Measurements from ENCODE around the gene TNIP1. TPM values are rescaled to one million over a fixed set of nuclear protein-coding genes. Genes with fewer than 3 reads are reported as not detected.

The TNIP1 gene
- total RNA-seq, 1 donor from 2014 or later: 114 TPM

- DNase-seq (ENCODE audit: missing footprints) (no peak), ATAC-seq (no peak)
- intact Hi-C loops (cut with DNase I): no loop called here
Measured at GRCh38 chr5:151019331-151019730, 61.5 kb downstream of the TNIP1 start.

- intact Hi-C loops (cut with DNase I): no loop called here
- DNase-seq (ENCODE audit: missing footprints) (no peak), ATAC-seq (no peak)
Measured at GRCh38 chr5:151018846-151019245, 62.0 kb downstream of the TNIP1 start.

- intact Hi-C loops (cut with DNase I): no loop called here
- no peak for ATAC-seq
- no peak for DNase-seq (ENCODE audit: missing footprints)
Measured at GRCh38 chr5:151017897-151018296, 62.9 kb downstream of the TNIP1 start.

- DNase-seq (ENCODE audit: missing footprints) (peak; percentile 80), ATAC-seq (peak; percentile 15)
- intact Hi-C loops (cut with DNase I): no loop called here
Measured at GRCh38 chr5:151016700-151017099, 64.1 kb downstream of the TNIP1 start.

- intact Hi-C loops (cut with DNase I): no loop called here
- no peak for ATAC-seq
Measured at GRCh38 chr5:151015974-151016587, 64.8 kb downstream of the TNIP1 start.

GRCh38 chr5:151014680-151015343 lies 66.0 kb downstream of the TNIP1 start:
- intact Hi-C loops (cut with DNase I): no loop called here
- DNase-seq (ENCODE audit: missing footprints) (no peak), ATAC-seq (peak; percentile 32)

More at GRCh38 chr5:151015974-151016587, 64.8 kb downstream of the TNIP1 start:
- no peak for DNase-seq (ENCODE audit: missing footprints)

GRCh38 chr5:151012862-151013261 lies 68.0 kb downstream of the TNIP1 start:
- ATAC-seq: no peak
- intact Hi-C loops (cut with DNase I): no loop called here

GRCh38 chr5:151008906-151009305 lies 71.9 kb downstream of the TNIP1 start:
- intact Hi-C loops (cut with DNase I): no loop called here
- no peak for DNase-seq (ENCODE audit: missing footprints)
- ATAC-seq: no peak

More at GRCh38 chr5:151012862-151013261, 68.0 kb downstream of the TNIP1 start:
- DNase-seq (ENCODE audit: missing footprints): no peak

GRCh38 chr5:151008210-151008491 lies 72.7 kb downstream of the TNIP1 start:
- no peak for ATAC-seq
- intact Hi-C loops (cut with DNase I): no loop called here
- no peak for DNase-seq (ENCODE audit: missing footprints)

- intact Hi-C loops (cut with DNase I): no loop called here
- no peak for ATAC-seq
- DNase-seq (ENCODE audit: missing footprints): no peak
Measured at GRCh38 chr5:151007430-151008209, 73.2 kb downstream of the TNIP1 start.

GRCh38 chr5:151006704-151007334 lies 74.0 kb downstream of the TNIP1 start:
- DNase-seq (ENCODE audit: missing footprints): no peak
- peak; percentile 6 for ATAC-seq
- intact Hi-C loops (cut with DNase I): no loop called here

GRCh38 chr5:151005950-151006576 lies 74.8 kb downstream of the TNIP1 start:
- intact Hi-C loops (cut with DNase I): no loop called here
- peak; percentile 88 for DNase-seq (ENCODE audit: missing footprints)
- ATAC-seq: peak; percentile 88

- intact Hi-C loops (cut with DNase I): no loop called here
- peak; percentile 58 for ATAC-seq
- DNase-seq (ENCODE audit: missing footprints): no peak
Measured at GRCh38 chr5:151005187-151005949, 75.5 kb downstream of the TNIP1 start.

- no peak for DNase-seq (ENCODE audit: missing footprints)
- ATAC-seq: no peak
- intact Hi-C loops (cut with DNase I): loop anchor here (5.0 kb wide), 1 partner anchor 163 kb away; no protein-coding TSS in a partner anchor
Measured at GRCh38 chr5:151004499-151004898, 76.3 kb downstream of the TNIP1 start.

GRCh38 chr5:151003503-151003860 lies 77.4 kb downstream of the TNIP1 start:
- ATAC-seq: no peak
- intact Hi-C loops (cut with DNase I): loop anchor here (5.0 kb wide), 1 partner anchor 164 kb away; no protein-coding TSS in a partner anchor

GRCh38 chr5:151002681-151003502 lies 77.9 kb downstream of the TNIP1 start:
- ATAC-seq: no peak

More at GRCh38 chr5:151003503-151003860, 77.4 kb downstream of the TNIP1 start:
- DNase-seq (ENCODE audit: missing footprints): no peak

GRCh38 chr5:151002250-151002649 lies 78.6 kb downstream of the TNIP1 start:
- DNase-seq (ENCODE audit: missing footprints) (no peak), ATAC-seq (no peak)

More at GRCh38 chr5:151002681-151003502, 77.9 kb downstream of the TNIP1 start:
- intact Hi-C loops (cut with DNase I): loop anchor here (1.0 to 5.0 kb wide), 2 partner anchors 44 to 164 kb away; no protein-coding TSS in a partner anchor
- DNase-seq (ENCODE audit: missing footprints): no peak

More at GRCh38 chr5:151002250-151002649, 78.6 kb downstream of the TNIP1 start:
- intact Hi-C loops (cut with DNase I): loop anchor here (1.0 to 5.0 kb wide), 2 partner anchors 45 to 165 kb away; no protein-coding TSS in a partner anchor

Data from Right ventricle myocardium inferior (tissue), 1 donor.